ENCODE results near the gene KRT13. TPM values are rescaled to one million over a fixed set of nuclear protein-coding genes. Genes with fewer than 3 reads are reported as not detected.
A peak's percentile ranks its signal among the peaks of the same experiment; 100 is the strongest.

KRT13 gene
- total RNA-seq, 1 donor from 2014 or later, result not detected

DNA sequence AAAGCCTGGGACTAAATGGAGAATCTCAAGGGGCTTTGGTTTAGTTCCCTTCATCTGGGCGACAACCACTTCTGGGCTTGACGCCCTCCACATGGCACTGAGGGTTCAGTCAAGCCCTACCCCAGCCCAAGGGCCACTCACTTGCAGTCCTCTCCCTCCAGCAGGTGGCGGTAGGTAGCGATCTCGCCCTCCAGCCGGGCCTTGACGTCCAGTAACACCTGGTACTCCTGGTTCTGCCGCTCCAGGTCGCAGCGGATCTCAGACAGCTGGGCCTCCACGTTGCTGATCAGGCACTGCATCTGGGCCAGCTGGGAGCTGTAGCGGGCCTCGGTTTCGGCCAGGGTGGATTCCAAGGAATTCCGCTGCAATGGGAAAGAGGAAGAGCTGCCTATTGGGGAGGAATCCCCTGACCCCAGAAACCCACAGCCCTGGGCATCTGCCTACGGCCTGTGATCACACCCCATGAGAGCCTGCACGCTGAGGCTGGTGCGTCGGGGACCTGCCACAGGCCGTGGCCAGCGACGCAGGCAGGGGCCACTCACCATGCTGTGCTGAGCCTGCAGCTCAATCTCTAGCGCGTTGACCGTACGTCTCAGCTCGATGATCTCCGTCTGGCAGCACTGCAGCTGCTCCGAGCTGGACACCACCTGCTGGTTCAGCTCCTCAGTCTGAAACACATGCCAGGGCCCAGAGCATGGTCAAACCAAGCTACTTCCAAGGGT, 18.4 kb downstream of the KRT13 start:
- H3K9me3 Mint-ChIP-seq, result no peaks in the 10 kb centered on the region
- DNase-seq (ENCODE audit: low read depth, low spot score), result peak; percentile 18
- H3K36me3 Mint-ChIP-seq (ENCODE audit: low read depth), result no peaks in the 10 kb centered on the region
- no peak overlapping the region for H3K27ac Mint-ChIP-seq (ENCODE audit: unreplicated experiment)
- TF ChIP-seq, protein P1, sequence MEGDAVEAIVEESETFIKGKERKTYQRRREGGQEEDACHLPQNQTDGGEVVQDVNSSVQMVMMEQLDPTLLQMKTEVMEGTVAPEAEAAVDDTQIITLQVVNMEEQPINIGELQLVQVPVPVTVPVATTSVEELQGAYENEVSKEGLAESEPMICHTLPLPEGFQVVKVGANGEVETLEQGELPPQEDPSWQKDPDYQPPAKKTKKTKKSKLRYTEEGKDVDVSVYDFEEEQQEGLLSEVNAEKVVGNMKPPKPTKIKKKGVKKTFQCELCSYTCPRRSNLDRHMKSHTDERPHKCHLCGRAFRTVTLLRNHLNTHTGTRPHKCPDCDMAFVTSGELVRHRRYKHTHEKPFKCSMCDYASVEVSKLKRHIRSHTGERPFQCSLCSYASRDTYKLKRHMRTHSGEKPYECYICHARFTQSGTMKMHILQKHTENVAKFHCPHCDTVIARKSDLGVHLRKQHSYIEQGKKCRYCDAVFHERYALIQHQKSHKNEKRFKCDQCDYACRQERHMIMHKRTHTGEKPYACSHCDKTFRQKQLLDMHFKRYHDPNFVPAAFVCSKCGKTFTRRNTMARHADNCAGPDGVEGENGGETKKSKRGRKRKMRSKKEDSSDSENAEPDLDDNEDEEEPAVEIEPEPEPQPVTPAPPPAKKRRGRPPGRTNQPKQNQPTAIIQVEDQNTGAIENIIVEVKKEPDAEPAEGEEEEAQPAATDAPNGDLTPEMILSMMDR (conservative IDR thresholded peaks at IDR 0.05), result peak; percentile 41
- H3K4me1 Mint-ChIP-seq, result peaks cover 2% of the 10 kb centered on the region
- no peaks in the 10 kb centered on the region for H3K27me3 Mint-ChIP-seq (ENCODE audit: low read depth)
- no peak overlapping the region for H3K4me3 Mint-ChIP-seq

DNA sequence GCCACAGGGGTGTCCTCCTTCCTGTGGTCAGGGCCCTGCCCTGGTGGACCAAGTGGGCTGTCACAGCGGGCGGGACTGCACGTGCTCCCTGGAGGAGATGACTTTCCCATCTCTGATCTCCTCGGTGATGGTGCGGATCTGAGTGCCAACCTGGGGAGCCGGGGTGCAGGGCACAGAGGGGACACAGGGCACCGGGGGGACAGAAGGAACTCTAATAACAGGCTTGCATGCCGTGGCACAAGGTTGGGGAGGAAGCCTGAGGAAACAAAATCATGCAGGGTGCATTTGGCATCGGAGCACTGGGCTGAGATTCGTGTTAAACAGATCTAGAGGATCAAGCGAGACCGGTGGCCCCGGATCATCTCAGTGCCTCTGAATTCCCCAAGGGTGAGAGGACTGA, 19.1 kb downstream of the KRT13 start:
- H3K27me3 Mint-ChIP-seq (ENCODE audit: low read depth), result no peaks in the 10 kb centered on the region
- H3K9me3 Mint-ChIP-seq, result no peaks in the 10 kb centered on the region
- TF ChIP-seq, protein P1 (conservative IDR thresholded peaks at IDR 0.05), result no peak
- no peak overlapping the region for H3K4me3 Mint-ChIP-seq
- DNase-seq (ENCODE audit: low read depth, low spot score), result no peak
- peak overlapping the region; percentile 93 for H3K27ac Mint-ChIP-seq (ENCODE audit: unreplicated experiment)
- no peaks in the 10 kb centered on the region for H3K4me1 Mint-ChIP-seq
- no peaks in the 10 kb centered on the region for H3K36me3 Mint-ChIP-seq (ENCODE audit: low read depth)

DNA sequence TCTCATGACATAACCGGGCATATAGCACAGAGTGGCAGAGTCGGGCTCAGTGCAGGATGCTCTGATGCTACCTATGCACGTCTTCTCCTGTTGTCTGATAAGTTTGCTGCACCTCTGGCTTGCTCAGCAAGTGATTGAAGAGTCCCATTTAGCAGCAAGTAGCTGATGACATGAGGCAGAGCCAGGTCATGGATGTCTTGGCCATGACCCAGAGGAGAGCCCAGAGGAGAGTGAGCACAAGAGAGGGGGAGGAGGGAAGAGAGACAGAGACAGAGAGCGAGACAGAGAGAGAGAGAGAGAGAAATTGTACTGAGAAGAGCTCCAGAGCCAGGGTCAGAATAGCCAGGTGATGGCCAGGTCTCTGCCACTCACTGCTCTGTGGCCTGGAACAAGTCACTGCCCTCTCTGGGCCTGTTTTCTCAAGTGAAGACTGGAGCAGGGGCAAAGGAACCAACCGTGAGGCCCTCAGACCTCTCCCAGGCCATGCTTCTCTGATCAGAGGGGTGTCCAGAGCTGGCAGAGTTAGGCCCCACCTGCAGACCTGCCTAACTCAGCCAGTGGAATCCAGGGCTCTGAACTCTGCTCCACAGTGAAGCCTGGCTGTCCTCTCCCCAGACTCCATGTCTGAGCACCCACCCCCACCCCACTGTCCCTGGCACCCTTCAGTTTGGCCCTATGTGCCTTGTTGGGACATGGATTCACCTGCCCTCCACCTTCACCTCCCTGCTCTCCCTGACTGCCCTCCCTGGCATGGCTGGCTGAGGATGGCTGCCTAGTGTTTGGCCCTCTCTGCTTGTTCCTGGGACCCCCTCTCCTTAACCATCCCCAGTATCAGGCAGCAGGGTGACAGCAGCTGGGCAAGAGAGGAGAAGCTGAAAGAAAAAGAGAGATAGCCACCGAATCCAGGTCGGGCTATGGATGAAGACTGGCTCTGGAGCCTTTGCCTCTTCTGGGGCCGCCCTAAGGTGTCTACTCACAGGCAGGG, 20.2 kb downstream of the KRT13 start:
- H3K9me3 Mint-ChIP-seq, result no peaks in the 10 kb centered on the region
- TF ChIP-seq, protein P1 (conservative IDR thresholded peaks at IDR 0.05), result no peak
- H3K4me1 Mint-ChIP-seq, result no peaks in the 10 kb centered on the region
- H3K36me3 Mint-ChIP-seq (ENCODE audit: low read depth), result no peaks in the 10 kb centered on the region
- H3K4me3 Mint-ChIP-seq, result no peak overlapping the region
- no peak overlapping the region for H3K27ac Mint-ChIP-seq (ENCODE audit: unreplicated experiment)
- DNase-seq (ENCODE audit: low read depth, low spot score), result no peak
- H3K27me3 Mint-ChIP-seq (ENCODE audit: low read depth), result no peaks in the 10 kb centered on the region

DNA sequence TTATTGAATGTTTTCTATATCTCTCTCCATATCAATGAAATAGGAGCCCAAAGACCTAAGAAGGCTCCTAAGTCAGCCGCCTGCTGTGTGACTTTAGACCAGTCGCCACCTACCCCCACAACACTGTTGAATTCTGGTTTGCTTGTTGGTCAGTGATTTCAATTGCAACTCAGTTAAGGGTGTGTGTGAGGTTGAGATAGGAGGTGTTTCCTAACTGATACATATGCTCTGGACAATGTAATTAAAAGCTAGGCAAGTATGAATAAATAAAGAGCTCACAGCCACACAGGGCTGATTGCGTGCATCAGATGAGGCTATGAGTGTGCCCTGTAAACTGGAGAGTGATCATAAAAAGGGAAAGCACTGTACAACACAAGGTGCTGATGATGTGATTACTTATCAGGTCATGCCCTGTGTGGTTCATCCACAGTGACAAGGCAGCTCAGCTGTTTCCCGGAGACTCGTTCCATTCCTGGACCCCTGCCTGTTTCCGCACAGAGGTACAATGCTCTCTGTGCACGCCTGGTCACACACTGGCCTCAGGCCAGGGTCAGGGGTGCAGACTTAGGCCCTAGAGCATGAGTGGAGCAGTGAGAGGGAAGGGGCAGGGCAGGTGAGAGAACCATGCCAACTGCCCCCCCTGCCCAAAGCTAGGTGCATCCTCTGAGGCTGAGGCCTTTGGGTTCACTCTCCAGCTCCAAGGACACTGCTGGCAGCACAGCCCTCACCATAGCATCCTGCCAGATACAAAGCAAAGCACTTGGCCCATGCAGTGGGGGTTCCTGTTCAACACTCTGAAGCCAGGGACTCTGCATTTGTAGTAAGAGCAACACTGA, 21.2 kb downstream of the KRT13 start:
- H3K4me1 Mint-ChIP-seq, result no peaks in the 10 kb centered on the region
- TF ChIP-seq, protein P1 (conservative IDR thresholded peaks at IDR 0.05), result no peak
- no peaks in the 10 kb centered on the region for H3K36me3 Mint-ChIP-seq (ENCODE audit: low read depth)
- no peak overlapping the region for H3K4me3 Mint-ChIP-seq
- no peak for DNase-seq (ENCODE audit: low read depth, low spot score)
- H3K9me3 Mint-ChIP-seq, result no peaks in the 10 kb centered on the region
- no peak overlapping the region for H3K27ac Mint-ChIP-seq (ENCODE audit: unreplicated experiment)
- no peaks in the 10 kb centered on the region for H3K27me3 Mint-ChIP-seq (ENCODE audit: low read depth)

DNA sequence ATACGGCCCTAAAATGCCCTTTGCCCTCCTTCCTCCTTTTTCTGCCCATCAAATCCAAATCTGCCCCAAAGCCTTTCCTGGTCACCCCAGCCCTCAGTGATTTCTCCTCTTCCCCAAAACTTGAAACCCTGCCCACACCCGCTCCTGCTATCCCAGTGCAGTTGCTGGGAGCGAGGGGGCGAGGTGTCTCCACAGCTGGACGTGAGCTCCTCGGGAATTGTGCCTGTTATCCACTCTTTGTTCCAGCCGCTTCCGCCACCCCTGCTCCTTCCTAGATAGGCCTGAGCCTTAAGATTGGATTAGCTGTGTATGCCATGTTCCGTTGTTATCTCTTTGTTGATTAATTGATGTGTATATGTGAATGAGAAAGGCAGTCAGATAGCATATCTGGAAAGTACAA, 21.9 kb downstream of the KRT13 start:
- H3K4me3 Mint-ChIP-seq, result no peak overlapping the region
- TF ChIP-seq, protein P1 (conservative IDR thresholded peaks at IDR 0.05), result no peak
- H3K27ac Mint-ChIP-seq (ENCODE audit: unreplicated experiment), result no peak overlapping the region
- H3K36me3 Mint-ChIP-seq (ENCODE audit: low read depth), result no peaks in the 10 kb centered on the region
- DNase-seq (ENCODE audit: low read depth, low spot score), result no peak
- no peaks in the 10 kb centered on the region for H3K4me1 Mint-ChIP-seq
- H3K9me3 Mint-ChIP-seq, result no peaks in the 10 kb centered on the region
- no peaks in the 10 kb centered on the region for H3K27me3 Mint-ChIP-seq (ENCODE audit: low read depth)
